HEK293 (cell line): Measurements from ENCODE around the gene FAM76B.

Experiments
- CTCF ChIA-PET: fragments of 350-600 bp; formaldehyde crosslinking; extraction: SDS; loops from one replicate; lab custom pipeline; 2021; ENCODE audit warnings: antibody characterized with exemption; lab: Yijun Ruan, JAX
- POLR2A ChIA-PET: fragments of 300-600 bp; formaldehyde crosslinking; extraction: SDS; loops from one replicate; lab custom pipeline; 2020; ENCODE audit warnings: antibody characterized with exemption, inconsistent platforms; lab: Yijun Ruan, JAX
- H3K27ac ChIP-seq: fragments of 200-500 bp; sonication (Bioruptor generic); 2 replicates; pipeline ENCODE4 v1.5.1; 2014; ENCODE audit warnings: low read depth, low read length, control low read depth, inconsistent platforms; ENCODE audit errors: extremely low read depth
- H3K36me3 ChIP-seq, 2 experiments: fragments of 200-500 bp in 1 of 2; sonication (Bioruptor generic) in 1 of 2; 1 replicate in 1 of 2; 2 replicates in 1 of 2; pipeline ENCODE4 v1.5.1; 2014 to 2017; ENCODE audit warnings: inconsistent platforms in 2 of 2, low read length in 2 of 2; ENCODE audit not compliant: control insufficient read depth in 2 of 2, insufficient read depth in 1 of 2
- H3K4me1 ChIP-seq: fragments of 200-500 bp; sonication (Bioruptor generic); 2 replicates; pipeline ENCODE4 v1.5.1; 2014; ENCODE audit warnings: mild to moderate bottlenecking, low read length, inconsistent platforms; ENCODE audit not compliant: control insufficient read depth, insufficient read depth
- H3K4me3 ChIP-seq: 2 replicates; pipeline ENCODE4 v1.5.1; 2011; ENCODE audit warnings: low read depth, mild to moderate bottlenecking, control low read depth, low read length, moderate library complexity
- H3K9me3 ChIP-seq: fragments of 200-500 bp; sonication (Bioruptor generic); 2 replicates; pipeline ENCODE4 v1.5.1; 2014; ENCODE audit warnings: low read depth, low read length, inconsistent platforms; ENCODE audit not compliant: control insufficient read depth, insufficient read depth
- EGR2 ChIP-seq: fragments of 450-650 bp; formaldehyde crosslinking; IDR thresholded peaks from 2 replicates; pipeline ENCODE4 v1.5.1; 2016; ENCODE audit warnings: low read depth, missing biosample characterization, missing genetic modification characterization
- GLI2 ChIP-seq: fragments of 450-650 bp; formaldehyde crosslinking; IDR thresholded peaks from 2 replicates; pipeline ENCODE4; 2017; ENCODE audit warnings: missing biosample characterization, missing genetic modification characterization, low read depth, borderline replicate concordance
- HOXA7 ChIP-seq: sonication (generic); formaldehyde crosslinking; IDR thresholded peaks from 2 replicates; pipeline ENCODE4 v1.8.1; 2022; ENCODE audit warnings: missing genetic modification reagents, borderline replicate concordance
- YY1 ChIP-seq: fragments of 450-650 bp; formaldehyde crosslinking; IDR thresholded peaks from 2 replicates; pipeline ENCODE4 v1.5.1; 2018; ENCODE audit warnings: missing biosample characterization, missing genetic modification characterization
- YY2 ChIP-seq: fragments of 450-650 bp; formaldehyde crosslinking; IDR thresholded peaks from 2 replicates; pipeline ENCODE4 v1.5.1; 2016; ENCODE audit warnings: missing biosample characterization, missing genetic modification characterization
- ZBTB21 ChIP-seq: fragments of 450-650 bp; formaldehyde crosslinking; IDR thresholded peaks from 2 replicates; pipeline ENCODE4 v1.5.1; 2017; ENCODE audit warnings: missing biosample characterization, missing genetic modification characterization
- ZBTB49 ChIP-seq: fragments of 450-650 bp; formaldehyde crosslinking; IDR thresholded peaks from 2 replicates; pipeline ENCODE4 v1.5.1; 2016; ENCODE audit warnings: missing biosample characterization, missing genetic modification characterization, low read depth
- ZNF121 ChIP-seq: fragments of 450-650 bp; formaldehyde crosslinking; IDR thresholded peaks from 2 replicates; pipeline ENCODE4 v1.5.1; 2016; ENCODE audit warnings: missing biosample characterization, missing genetic modification characterization
- ZNF157 ChIP-seq: fragments of 450-650 bp; formaldehyde crosslinking; IDR thresholded peaks from 2 replicates; pipeline ENCODE4 v1.5.1; 2016; ENCODE audit warnings: missing biosample characterization, missing genetic modification characterization
- ZNF169 ChIP-seq: fragments of 450-650 bp; formaldehyde crosslinking; IDR thresholded peaks from 2 replicates; pipeline ENCODE4 v1.5.1; 2016; ENCODE audit warnings: missing biosample characterization, missing genetic modification characterization
- ZNF184 ChIP-seq: fragments of 450-650 bp; IDR thresholded peaks from 2 replicates; pipeline ENCODE4 v1.5.1; 2018; ENCODE audit warnings: missing biosample characterization, mild to moderate bottlenecking, missing genetic modification characterization
- ZNF19 ChIP-seq: fragments of 450-650 bp; formaldehyde crosslinking; IDR thresholded peaks from 2 replicates; pipeline ENCODE4; 2016; ENCODE audit warnings: missing biosample characterization, missing genetic modification characterization, low read depth
- ZNF202 ChIP-seq: fragments of 450-650 bp; formaldehyde crosslinking; IDR thresholded peaks from 2 replicates; pipeline ENCODE4 v1.5.1; 2016; ENCODE audit warnings: missing biosample characterization, missing genetic modification characterization, borderline replicate concordance
- ZNF280D ChIP-seq: fragments of 450-650 bp; formaldehyde crosslinking; IDR thresholded peaks from 2 replicates; pipeline ENCODE4 v1.5.1; 2016; ENCODE audit warnings: missing biosample characterization, missing genetic modification characterization
- ZNF677 ChIP-seq: fragments of 450-650 bp; IDR thresholded peaks from 2 replicates; pipeline ENCODE4 v1.5.0; 2018; ENCODE audit warnings: missing biosample characterization, mild to moderate bottlenecking, missing genetic modification characterization, moderate library complexity
- ZNF704 ChIP-seq: fragments of 450-650 bp; formaldehyde crosslinking; IDR thresholded peaks from 2 replicates; pipeline ENCODE4 v1.5.1; 2016; ENCODE audit warnings: missing biosample characterization, missing genetic modification characterization
- ZNF747 ChIP-seq: fragments of 450-650 bp; formaldehyde crosslinking; IDR thresholded peaks from 2 replicates; pipeline ENCODE4 v1.5.1; 2016; ENCODE audit warnings: missing biosample characterization, missing genetic modification characterization
- ZNF785 ChIP-seq: fragments of 450-650 bp; formaldehyde crosslinking; IDR thresholded peaks from 2 replicates; pipeline ENCODE4 v1.5.1; 2016; ENCODE audit warnings: missing biosample characterization, missing genetic modification characterization
- ZNF830 ChIP-seq: fragments of 450-650 bp; IDR thresholded peaks from 2 replicates; pipeline ENCODE4 v1.5.0; 2018; ENCODE audit warnings: missing biosample characterization, missing genetic modification characterization, low read depth, mild to moderate bottlenecking, moderate library complexity
- ZNF843 ChIP-seq: fragments of 450-650 bp; formaldehyde crosslinking; IDR thresholded peaks from 2 replicates; pipeline ENCODE4 v1.5.1; 2016; ENCODE audit warnings: missing biosample characterization, missing genetic modification characterization
- ZSCAN23 ChIP-seq: fragments of 450-650 bp; formaldehyde crosslinking; IDR thresholded peaks from 2 replicates; pipeline ENCODE4 v1.5.1; 2016; ENCODE audit warnings: missing biosample characterization, missing genetic modification characterization
- ZXDB ChIP-seq: fragments of 450-650 bp; formaldehyde crosslinking; IDR thresholded peaks from 2 replicates; pipeline ENCODE4 v1.5.1; 2016; ENCODE audit warnings: missing biosample characterization, missing genetic modification characterization
- TF ChIP-seq, protein P1 (sequence below): fragments of 450-650 bp; formaldehyde crosslinking; IDR thresholded peaks from 2 replicates; pipeline ENCODE4 v1.5.1; 2016; ENCODE audit warnings: missing biosample characterization, missing genetic modification characterization

FAM76B gene

DNA sequence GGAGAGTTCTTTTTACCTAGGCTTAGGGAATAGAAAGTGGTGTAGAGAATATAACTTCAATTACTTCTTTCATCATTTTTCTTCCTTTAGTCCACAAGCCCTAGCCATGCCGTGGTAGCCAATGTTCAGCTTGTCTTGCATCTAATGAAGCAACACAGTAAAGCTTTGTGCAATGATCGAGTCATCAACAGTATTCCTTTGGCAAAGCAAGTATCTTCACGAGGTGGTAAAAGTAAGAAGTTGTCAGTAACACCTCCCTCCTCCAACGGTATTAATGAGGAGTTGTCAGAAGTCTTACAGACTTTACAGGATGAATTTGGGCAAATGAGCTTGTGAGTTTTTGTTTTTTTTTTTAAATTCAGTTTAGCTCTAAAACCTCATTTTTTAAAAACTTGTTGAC is 38.1 kb upstream of the FAM76B start:
- no peak overlapping the region for H3K4me3 ChIP-seq
- ChIA-PET POLR2A (no interaction called here), CTCF (interaction anchor here (1.2 to 1.4 kb wide), 2 partner anchors 8 to 599 kb away, joined by 4 to 5 read pairs; no protein-coding TSS in a partner anchor)
- no peak for TF ChIP-seq ZNF157 (tag by site-specific recombination)
- TF ChIP-seq ZNF121 (tag by site-specific recombination) = no peak
- TF ChIP-seq YY2 (tag by site-specific recombination) = no peak
- TF ChIP-seq ZBTB21 (tag by site-specific recombination) = no peak
- TF ChIP-seq HOXA7 (CRISPR knock-in tag) = no peak
- TF ChIP-seq YY1 (tag by site-specific recombination) = no peak
- no peak for TF ChIP-seq EGR2 (tag by site-specific recombination)
- no peak for TF ChIP-seq ZNF677
- no peak for TF ChIP-seq ZBTB49 (tag by site-specific recombination)
- TF ChIP-seq ZNF785 (tag by site-specific recombination) = no peak
- TF ChIP-seq, protein P1, sequence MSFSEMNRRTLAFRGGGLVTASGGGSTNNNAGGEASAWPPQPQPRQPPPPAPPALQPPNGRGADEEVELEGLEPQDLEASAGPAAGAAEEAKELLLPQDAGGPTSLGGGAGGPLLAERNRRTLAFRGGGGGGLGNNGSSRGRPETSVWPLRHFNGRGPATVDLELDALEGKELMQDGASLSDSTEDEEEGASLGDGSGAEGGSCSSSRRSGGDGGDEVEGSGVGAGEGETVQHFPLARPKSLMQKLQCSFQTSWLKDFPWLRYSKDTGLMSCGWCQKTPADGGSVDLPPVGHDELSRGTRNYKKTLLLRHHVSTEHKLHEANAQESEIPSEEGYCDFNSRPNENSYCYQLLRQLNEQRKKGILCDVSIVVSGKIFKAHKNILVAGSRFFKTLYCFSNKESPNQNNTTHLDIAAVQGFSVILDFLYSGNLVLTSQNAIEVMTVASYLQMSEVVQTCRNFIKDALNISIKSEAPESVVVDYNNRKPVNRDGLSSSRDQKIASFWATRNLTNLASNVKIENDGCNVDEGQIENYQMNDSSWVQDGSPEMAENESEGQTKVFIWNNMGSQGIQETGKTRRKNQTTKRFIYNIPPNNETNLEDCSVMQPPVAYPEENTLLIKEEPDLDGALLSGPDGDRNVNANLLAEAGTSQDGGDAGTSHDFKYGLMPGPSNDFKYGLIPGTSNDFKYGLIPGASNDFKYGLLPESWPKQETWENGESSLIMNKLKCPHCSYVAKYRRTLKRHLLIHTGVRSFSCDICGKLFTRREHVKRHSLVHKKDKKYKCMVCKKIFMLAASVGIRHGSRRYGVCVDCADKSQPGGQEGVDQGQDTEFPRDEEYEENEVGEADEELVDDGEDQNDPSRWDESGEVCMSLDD (tag by site-specific recombination) = no peak
- no peak for TF ChIP-seq ZXDB (tag by site-specific recombination)
- H3K36me3 ChIP-seq = peaks cover 0 to 59% of the 10 kb centered on the region in 2 experiments
- no peak overlapping the region for H3K27ac ChIP-seq
- no peaks in the 10 kb centered on the region for H3K9me3 ChIP-seq
- H3K4me1 ChIP-seq = no peaks in the 10 kb centered on the region

DNA sequence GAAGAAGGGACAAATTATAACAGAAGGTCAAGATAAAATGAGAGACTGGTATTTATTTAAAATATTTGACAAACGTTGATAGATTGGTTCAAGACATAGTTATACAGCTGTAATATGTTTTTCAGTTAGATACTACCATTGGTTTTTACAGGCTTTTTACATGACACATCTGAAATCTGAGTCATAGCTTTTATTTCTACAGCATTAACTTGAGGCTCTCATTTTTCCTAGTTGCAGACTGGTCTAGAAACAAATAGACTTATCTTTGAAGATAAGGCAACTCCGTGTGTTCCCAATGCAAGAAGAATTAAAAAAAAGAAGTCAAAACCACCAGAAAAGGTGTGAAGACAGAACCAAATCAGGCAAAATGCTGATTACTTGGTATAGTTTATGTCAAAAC is 32.1 kb upstream of the FAM76B start:
- ChIA-PET POLR2A (no interaction called here), CTCF (interaction anchor here (0.7 to 3.6 kb wide), 2 partner anchors 14 to 190 kb away, joined by 5 to 14 read pairs; no protein-coding TSS in a partner anchor)
- no peaks in the 10 kb centered on the region for H3K4me1 ChIP-seq
- no peak overlapping the region for H3K4me3 ChIP-seq
- peaks cover 4 to 59% of the 10 kb centered on the region in 2 experiments for H3K36me3 ChIP-seq
- H3K9me3 ChIP-seq = no peaks in the 10 kb centered on the region
- no peak overlapping the region for H3K27ac ChIP-seq
- TF ChIP-seq ZNF202 (tag by site-specific recombination) (no peak), GLI2 (tag by site-specific recombination) (no peak), ZNF843 (tag by site-specific recombination) (no peak), ZNF184 (tag by site-specific recombination) (no peak), ZNF830 (tag by site-specific recombination) (no peak), ZSCAN23 (tag by site-specific recombination) (no peak), ZNF704 (no peak), ZNF280D (tag by site-specific recombination) (no peak), ZNF169 (tag by site-specific recombination) (no peak), ZNF747 (tag by site-specific recombination) (no peak), ZNF19 (no peak)
